Measurements from ENCODE around the gene TMCO6. TPM values are rescaled to one million over a fixed set of nuclear protein-coding genes. Genes with fewer than 3 reads are reported as not detected.

Gene TMCO6
- total and polyA plus RNA-seq, 9 of the 15 experiments (the other 6 are each of a cell fraction or from before 2014, with no cell fraction given): 3.4 to 46.4 (median 16.7) TPM

- peak; percentile 85 for TF ChIP-seq MYNN (IDR thresholded peaks at IDR 0.05)
- no peak for TF ChIP-seq MYNN (CRISPR knock-in tag; IDR thresholded peaks at IDR 0.05)
- TF ChIP-seq, protein P1, sequence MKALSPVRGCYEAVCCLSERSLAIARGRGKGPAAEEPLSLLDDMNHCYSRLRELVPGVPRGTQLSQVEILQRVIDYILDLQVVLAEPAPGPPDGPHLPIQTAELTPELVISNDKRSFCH (CRISPR knock-in tag; IDR thresholded peaks at IDR 0.05): no peak
- TF ChIP-seq, protein P1 (tag; IDR thresholded peaks at IDR 0.05): peak; percentile 73
- TF ChIP-seq NFATC3 (IDR thresholded peaks at IDR 0.05): peak; percentile 67; the same call in 1 of the 2 replicates
- TF ChIP-seq HLTF (IDR thresholded peaks at IDR 0.05): peak; percentile 100
- peak; percentile 75 for TF ChIP-seq ATF7 (IDR thresholded peaks at IDR 0.05)
- no peak for TF ChIP-seq ZBTB7A (IDR thresholded peaks at IDR 0.05; ENCODE audit: borderline replicate concordance, control insufficient read depth, low read depth, low read length)
- TF ChIP-seq FOXA3 (CRISPR knock-in tag; conservative IDR thresholded peaks at IDR 0.05 in 1 of 2, IDR thresholded peaks at IDR 0.05 in 1 of 2): 0 out of 4 replicates have a peak, but pooled peaks of 1 of the 2 experiments have one; percentile 23
- TF ChIP-seq MTA3 (IDR thresholded peaks at IDR 0.05; ENCODE audit: borderline replicate concordance): peak; percentile 86; the same call in 1 of the 2 replicates
- no peak for TF ChIP-seq ZNF408 (CRISPR knock-in tag; IDR thresholded peaks at IDR 0.05; ENCODE audit: low read depth)
- TF ChIP-seq, protein P2, sequence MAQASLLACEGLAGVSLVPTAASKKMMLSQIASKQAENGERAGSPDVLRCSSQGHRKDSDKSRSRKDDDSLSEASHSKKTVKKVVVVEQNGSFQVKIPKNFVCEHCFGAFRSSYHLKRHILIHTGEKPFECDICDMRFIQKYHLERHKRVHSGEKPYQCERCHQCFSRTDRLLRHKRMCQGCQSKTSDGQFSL (CRISPR knock-in tag; IDR thresholded peaks at IDR 0.05): no peak
- TF ChIP-seq, protein P2 (tag; IDR thresholded peaks at IDR 0.05): no peak
- TF ChIP-seq CHAMP1 (IDR thresholded peaks at IDR 0.05): peak; percentile 93
- TF ChIP-seq TCF15 (CRISPR knock-in tag; IDR thresholded peaks at IDR 0.05): no peak
- TF ChIP-seq SIX5 (IDR thresholded peaks at IDR 0.05; ENCODE audit: borderline replicate concordance in 1 of 2, insufficient read depth in 1 of 2, low read depth in 1 of 2, low read length in 2 of 2): no peak
- TF ChIP-seq NR1H2 (CRISPR knock-in tag; IDR thresholded peaks at IDR 0.05): no peak
- peak; percentile 92 for TF ChIP-seq DMBX1 (CRISPR knock-in tag; IDR thresholded peaks at IDR 0.05; ENCODE audit: borderline replicate concordance)
- TF ChIP-seq ZNF583 (CRISPR knock-in tag; IDR thresholded peaks at IDR 0.05): peak; percentile 34; the same call in 1 of the 2 replicates
- peak; percentile 72 for TF ChIP-seq BCOR (IDR thresholded peaks at IDR 0.05)
- TF ChIP-seq, protein P3, sequence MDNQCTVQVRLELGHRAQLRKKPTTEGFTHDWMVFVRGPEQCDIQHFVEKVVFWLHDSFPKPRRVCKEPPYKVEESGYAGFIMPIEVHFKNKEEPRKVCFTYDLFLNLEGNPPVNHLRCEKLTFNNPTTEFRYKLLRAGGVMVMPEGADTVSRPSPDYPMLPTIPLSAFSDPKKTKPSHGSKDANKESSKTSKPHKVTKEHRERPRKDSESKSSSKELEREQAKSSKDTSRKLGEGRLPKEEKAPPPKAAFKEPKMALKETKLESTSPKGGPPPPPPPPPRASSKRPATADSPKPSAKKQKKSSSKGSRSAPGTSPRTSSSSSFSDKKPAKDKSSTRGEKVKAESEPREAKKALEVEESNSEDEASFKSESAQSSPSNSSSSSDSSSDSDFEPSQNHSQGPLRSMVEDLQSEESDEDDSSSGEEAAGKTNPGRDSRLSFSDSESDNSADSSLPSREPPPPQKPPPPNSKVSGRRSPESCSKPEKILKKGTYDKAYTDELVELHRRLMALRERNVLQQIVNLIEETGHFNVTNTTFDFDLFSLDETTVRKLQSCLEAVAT (IDR thresholded peaks at IDR 0.05): peak in 1 of 2 experiments; percentile 48; a peak in 2 of 4 replicates
- TF ChIP-seq TRIM25 (IDR thresholded peaks at IDR 0.05; ENCODE audit: borderline replicate concordance): no peak
Measured at GRCh38 chr5:140611020-140611521, 28.2 kb upstream of the TMCO6 start (continued).

Data from K562 (cell line).